NCI-H2227 treated with DMSO at 0.1 percent for 48 hours (cell line): Measurements from ENCODE around the gene TRAF2.
"Not testable (repeated sequence)": the region's sequence is repeated elsewhere in the genome, so short reads cannot be mapped to it uniquely, and the experiment has no call there.

Experiments used
- DNase-seq: peaks from one replicate; lab custom pipeline; 2025; lab: John Stamatoyannopoulos, UW

The TRAF2 gene

GRCh38 chr9:136885950-136886578, at the start of gene TRAF2:
Gene TRAF2 (plus strand): TSS chr9:136886516. CDS start chr9:136898741, 12,225 bp downstream.
- peak; percentile 89 for DNase-seq

- DNase-seq: no peak
Measured at GRCh38 chr9:136837146-136837855, 49.0 kb upstream of the TRAF2 start.

GRCh38 chr9:136837856-136838277, 48.4 kb upstream of the TRAF2 start:
- not testable (repeated sequence) for DNase-seq

- DNase-seq: no peak
Measured at GRCh38 chr9:136838314-136839228, 47.7 kb upstream of the TRAF2 start.

GRCh38 chr9:136839229-136840139, 46.8 kb upstream of the TRAF2 start:
- no peak for DNase-seq

GRCh38 chr9:136840140-136840876, 46.0 kb upstream of the TRAF2 start:
- peak; percentile 55 for DNase-seq

GRCh38 chr9:136840877-136841645, 45.3 kb upstream of the TRAF2 start:
- peak; percentile 43 for DNase-seq

- DNase-seq: not testable (repeated sequence)
Measured at GRCh38 chr9:136841646-136842379, 44.5 kb upstream of the TRAF2 start.

- DNase-seq: peak; percentile 44
Measured at GRCh38 chr9:136842380-136842948, 43.9 kb upstream of the TRAF2 start, which contains the start of gene AJM1. Gene AJM1 (plus strand): TSS chr9:136842478. CDS start chr9:136844415, 1,937 bp downstream.

- DNase-seq: not testable (repeated sequence)
Measured at GRCh38 chr9:136843159-136843800, 43.0 kb upstream of the TRAF2 start.

- DNase-seq: not testable (repeated sequence)
Measured at GRCh38 chr9:136843801-136844740, 42.2 kb upstream of the TRAF2 start.

- no peak for DNase-seq
Measured at GRCh38 chr9:136844761-136845464, 41.4 kb upstream of the TRAF2 start.

GRCh38 chr9:136845465-136846260, 40.7 kb upstream of the TRAF2 start:
- DNase-seq: no peak

GRCh38 chr9:136846376-136847087, 39.8 kb upstream of the TRAF2 start:
- DNase-seq: no peak
